ENCODE measurements around the gene USP53.

Gene USP53

DNA sequence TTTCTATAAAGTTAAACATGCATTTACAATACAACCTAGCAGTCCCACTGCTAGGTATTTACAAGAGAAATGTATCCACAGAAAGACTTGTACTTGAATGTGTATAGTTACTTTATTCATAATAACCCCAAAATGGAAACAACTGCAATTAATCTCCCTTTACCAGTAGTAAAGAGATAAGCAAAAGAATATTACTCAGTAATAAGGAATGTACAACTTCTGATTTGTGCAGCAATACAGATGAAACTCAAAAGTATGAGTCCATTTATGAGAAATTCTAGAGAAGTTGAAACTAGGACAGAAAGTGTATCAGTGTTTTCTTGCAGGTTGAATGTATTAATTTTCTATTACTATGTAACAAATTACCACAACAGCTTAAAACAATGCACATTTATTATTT is 15.2 kb downstream of the USP53 start:
- no peaks in the 10 kb centered on the region for H3K79me2 ChIP-seq (ENCODE audit: insufficient read depth, low read length)
- no peak overlapping the region for H2AFZ ChIP-seq (ENCODE audit: low read depth, low read length, severe bottlenecking)
- no peaks in the 10 kb centered on the region for H3K36me3 ChIP-seq (ENCODE audit: low read length)
- H3K9me2 ChIP-seq (replicated peaks; ENCODE audit: insufficient read depth, low read length) = no peaks in the 10 kb centered on the region
- H3K4me2 ChIP-seq (ENCODE audit: low read depth, low read length, poor library complexity, severe bottlenecking) = no peak overlapping the region
- no peak overlapping the region for H3K27ac ChIP-seq (ENCODE audit: low read depth, low read length)
- no peak overlapping the region for H3K9ac ChIP-seq (ENCODE audit: low read length)
- H4K20me1 ChIP-seq (ENCODE audit: low read depth, low read length) = no peaks in the 10 kb centered on the region
- H3K4me3 ChIP-seq (ENCODE audit: insufficient read depth, low read length, poor library complexity, severe bottlenecking) = no peak overlapping the region
- no peak for TF ChIP-seq EZH2phosphoT487 (conservative IDR thresholded peaks at IDR 0.05; ENCODE audit: low read length)
- TF ChIP-seq, protein P1, sequence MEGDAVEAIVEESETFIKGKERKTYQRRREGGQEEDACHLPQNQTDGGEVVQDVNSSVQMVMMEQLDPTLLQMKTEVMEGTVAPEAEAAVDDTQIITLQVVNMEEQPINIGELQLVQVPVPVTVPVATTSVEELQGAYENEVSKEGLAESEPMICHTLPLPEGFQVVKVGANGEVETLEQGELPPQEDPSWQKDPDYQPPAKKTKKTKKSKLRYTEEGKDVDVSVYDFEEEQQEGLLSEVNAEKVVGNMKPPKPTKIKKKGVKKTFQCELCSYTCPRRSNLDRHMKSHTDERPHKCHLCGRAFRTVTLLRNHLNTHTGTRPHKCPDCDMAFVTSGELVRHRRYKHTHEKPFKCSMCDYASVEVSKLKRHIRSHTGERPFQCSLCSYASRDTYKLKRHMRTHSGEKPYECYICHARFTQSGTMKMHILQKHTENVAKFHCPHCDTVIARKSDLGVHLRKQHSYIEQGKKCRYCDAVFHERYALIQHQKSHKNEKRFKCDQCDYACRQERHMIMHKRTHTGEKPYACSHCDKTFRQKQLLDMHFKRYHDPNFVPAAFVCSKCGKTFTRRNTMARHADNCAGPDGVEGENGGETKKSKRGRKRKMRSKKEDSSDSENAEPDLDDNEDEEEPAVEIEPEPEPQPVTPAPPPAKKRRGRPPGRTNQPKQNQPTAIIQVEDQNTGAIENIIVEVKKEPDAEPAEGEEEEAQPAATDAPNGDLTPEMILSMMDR (IDR thresholded peaks at IDR 0.05; ENCODE audit: insufficient read depth, low read length, poor library complexity, severe bottlenecking) = no peak
- H3K9me3 ChIP-seq (ENCODE audit: insufficient read depth, low read length) = no peaks in the 10 kb centered on the region
- H3K27me3 ChIP-seq (ENCODE audit: low read length) = no peaks in the 10 kb centered on the region
- H3F3A ChIP-seq (ENCODE audit: insufficient read depth) = no peaks in the 10 kb centered on the region

DNA sequence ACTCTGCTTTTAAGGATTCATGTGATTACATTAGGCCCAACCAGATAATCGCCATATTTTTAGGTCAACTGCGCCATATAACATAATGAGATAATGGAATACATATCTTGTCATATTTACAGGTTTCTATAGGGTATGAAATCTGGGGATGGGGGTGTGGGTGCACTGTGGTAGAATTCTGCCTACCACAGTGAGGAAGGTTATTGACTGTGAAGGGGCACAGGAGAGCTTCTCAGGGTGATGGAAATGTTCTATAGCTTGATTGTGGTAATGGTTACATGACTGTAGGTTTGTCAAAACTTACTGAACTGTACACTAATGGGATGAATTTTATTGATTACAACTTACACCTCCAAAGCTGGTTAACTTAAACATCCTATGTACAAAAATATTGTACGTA is 15.9 kb downstream of the USP53 start:
- no peak overlapping the region for H3K9ac ChIP-seq (ENCODE audit: low read length)
- H3K36me3 ChIP-seq (ENCODE audit: low read length) = no peaks in the 10 kb centered on the region
- no peak overlapping the region for H3K27ac ChIP-seq (ENCODE audit: low read depth, low read length)
- TF ChIP-seq EZH2phosphoT487 (conservative IDR thresholded peaks at IDR 0.05; ENCODE audit: low read length) = no peak
- TF ChIP-seq, protein P1 (IDR thresholded peaks at IDR 0.05; ENCODE audit: insufficient read depth, low read length, poor library complexity, severe bottlenecking) = no peak
- no peak overlapping the region for H2AFZ ChIP-seq (ENCODE audit: low read depth, low read length, severe bottlenecking)
- H4K20me1 ChIP-seq (ENCODE audit: low read depth, low read length) = no peaks in the 10 kb centered on the region
- no peak overlapping the region for H3K4me2 ChIP-seq (ENCODE audit: low read depth, low read length, poor library complexity, severe bottlenecking)
- no peak overlapping the region for H3K4me3 ChIP-seq (ENCODE audit: insufficient read depth, low read length, poor library complexity, severe bottlenecking)
- no peaks in the 10 kb centered on the region for H3K9me3 ChIP-seq (ENCODE audit: insufficient read depth, low read length)
- no peaks in the 10 kb centered on the region for H3K27me3 ChIP-seq (ENCODE audit: low read length)
- no peaks in the 10 kb centered on the region for H3K9me2 ChIP-seq (replicated peaks; ENCODE audit: insufficient read depth, low read length)
- no peaks in the 10 kb centered on the region for H3K79me2 ChIP-seq (ENCODE audit: insufficient read depth, low read length)
- no peaks in the 10 kb centered on the region for H3F3A ChIP-seq (ENCODE audit: insufficient read depth)

- no peaks in the 10 kb centered on the region for H3K79me2 ChIP-seq (ENCODE audit: insufficient read depth, low read length)
- no peaks in the 10 kb centered on the region for H3K36me3 ChIP-seq (ENCODE audit: low read length)
- TF ChIP-seq, protein P1 (IDR thresholded peaks at IDR 0.05; ENCODE audit: insufficient read depth, low read length, poor library complexity, severe bottlenecking) = no peak
- no peak for TF ChIP-seq EZH2phosphoT487 (conservative IDR thresholded peaks at IDR 0.05; ENCODE audit: low read length)
- no peak overlapping the region for H3K9ac ChIP-seq (ENCODE audit: low read length)
- no peaks in the 10 kb centered on the region for H3K27me3 ChIP-seq (ENCODE audit: low read length)
- H3K4me3 ChIP-seq (ENCODE audit: insufficient read depth, low read length, poor library complexity, severe bottlenecking) = no peak overlapping the region
- no peak overlapping the region for H2AFZ ChIP-seq (ENCODE audit: low read depth, low read length, severe bottlenecking)
- H3K9me3 ChIP-seq (ENCODE audit: insufficient read depth, low read length) = no peaks in the 10 kb centered on the region
- no peak overlapping the region for H3K4me2 ChIP-seq (ENCODE audit: low read depth, low read length, poor library complexity, severe bottlenecking)
- H3K9me2 ChIP-seq (replicated peaks; ENCODE audit: insufficient read depth, low read length) = no peaks in the 10 kb centered on the region
- H3F3A ChIP-seq (ENCODE audit: insufficient read depth) = no peaks in the 10 kb centered on the region
- H3K27ac ChIP-seq (ENCODE audit: low read depth, low read length) = no peak overlapping the region
- no peaks in the 10 kb centered on the region for H4K20me1 ChIP-seq (ENCODE audit: low read depth, low read length)
These were observed 17.6 kb downstream of the USP53 start for GRCh38 chr4:119229908-119230687.

All from SU-DHL-6 (cell line).